GM12878 (cell line): ENCODE results near the gene ALDH1A1. TPM values are rescaled to one million over a fixed set of nuclear protein-coding genes. Genes with fewer than 3 reads are reported as not detected.

ENCODE experiments used
- ATAC-seq: fragments of 200-7000 bp; cut with Tn5 transposase; 3 replicates; pipeline ENCODE4 v1.9.1; 2020; ENCODE audit warnings: mild to moderate bottlenecking, moderate library complexity
- BruUV-seq: library from RNA; stranded (reverse); fragments of 400-500 nt; replicated peaks from 2 replicates; lab custom pipeline; 2021; lab: Mats Ljungman, UMichigan
- CTCF ChIA-PET: fragments of 300-600 bp; sonication (Branson Sonifier 250); formaldehyde crosslinking; extraction: SDS; loops from one replicate; lab custom pipeline; 2021; ENCODE audit warnings: inconsistent platforms; lab: Yijun Ruan, JAX
- POLR2A ChIA-PET: fragments of 350-600 bp; formaldehyde crosslinking; extraction: SDS; loops from one replicate; lab custom pipeline; 2021; ENCODE audit warnings: inconsistent platforms; lab: Charles Lee
- RAD21 ChIA-PET: fragments of 300-600 bp; sonication (Branson Sonifier 250); formaldehyde crosslinking; loops from one replicate; lab custom pipeline; 2023; ENCODE audit warnings: antibody characterized with exemption; ENCODE audit not compliant: unreplicated experiment; lab: Charles Lee
- SMC1A ChIA-PET: fragments of 300-600 bp; sonication (Branson Sonifier 250); formaldehyde crosslinking; loops from one replicate; lab custom pipeline; 2023; ENCODE audit not compliant: unreplicated experiment, uncharacterized antibody; lab: Charles Lee
- DNase-seq: peaks from one replicate; pipeline ENCODE4 v3.0.0-alpha.2; 2011; ENCODE audit warnings: low read depth, low spot score
- FAIRE-seq: peaks from 3 replicates; lab custom pipeline; 2011; peaks lifted over from hg19 to GRCh38; lab: Jason Lieb, UNC
- H2AFZ ChIP-seq: 2 replicates; pipeline ENCODE4 v1.6.0; 2011; ENCODE audit warnings: low read depth, low read length, control low read depth; ENCODE audit not compliant: control insufficient read depth
- H3K27ac ChIP-seq: 2 replicates; pipeline ENCODE4 v1.5.1; 2011; ENCODE audit warnings: control low read depth; ENCODE audit not compliant: control insufficient read depth, insufficient read depth
- H3K27me3 ChIP-seq, 2 experiments: replicated peaks in 1 of 2; 2 replicates each; pipeline versions ENCODE4 v1.6.0 to v1.6.1; 2011; ENCODE audit warnings: low read length in 1 of 2; ENCODE audit not compliant: control insufficient read depth in 2 of 2, insufficient read depth in 2 of 2
- H3K36me3 ChIP-seq, 2 experiments: 2 replicates each; pipeline ENCODE4 v1.5.1; 2011; ENCODE audit warnings: low read length in 1 of 2; ENCODE audit not compliant: control insufficient read depth in 2 of 2, insufficient read depth in 2 of 2
- H3K4me1 ChIP-seq: 2 replicates; pipeline ENCODE4 v1.6.1; 2011; ENCODE audit warnings: mild to moderate bottlenecking, low read length, moderate library complexity, mixed read lengths; ENCODE audit not compliant: control insufficient read depth, insufficient read depth
- H3K4me2 ChIP-seq: 2 replicates; pipeline ENCODE4 v1.6.0; 2011; ENCODE audit warnings: control low read depth; ENCODE audit not compliant: control insufficient read depth, insufficient read depth
- H3K4me3 ChIP-seq: fragments of 200-600 bp; sonication (generic); 2 replicates; pipeline ENCODE4 v1.5.1; 2016
- H3K79me2 ChIP-seq: 2 replicates; pipeline ENCODE4 v1.6.0; 2011; ENCODE audit warnings: low read length; ENCODE audit not compliant: control insufficient read depth, insufficient read depth
- H3K9ac ChIP-seq: 2 replicates; pipeline ENCODE4 v1.8.0; 2011; ENCODE audit warnings: low read length, control low read depth, mixed read lengths; ENCODE audit not compliant: control insufficient read depth, insufficient read depth
- H3K9me3 ChIP-seq: replicated peaks from 3 replicates; pipeline ENCODE4 v1.5.1; 2011; ENCODE audit warnings: mild to moderate bottlenecking, low read length; ENCODE audit not compliant: control insufficient read depth, insufficient read depth
- H4K20me1 ChIP-seq: 2 replicates; pipeline ENCODE4 v1.6.0; 2011; ENCODE audit not compliant: control insufficient read depth, insufficient read depth
- CREB1 ChIP-seq: IDR thresholded peaks from 2 replicates; pipeline ENCODE4 v1.6.1; 2012; ENCODE audit warnings: low read depth, mild to moderate bottlenecking, inconsistent platforms
- E2F4 ChIP-seq: IDR thresholded peaks from 2 replicates; pipeline ENCODE4 v1.6.1; 2012; ENCODE audit warnings: low read depth, low read length, improper control_type of control experiment
- PML ChIP-seq: IDR thresholded peaks from 2 replicates; pipeline ENCODE4 v1.6.1; 2012; ENCODE audit warnings: low read length, inconsistent platforms
- SIN3A ChIP-seq: IDR thresholded peaks from 2 replicates; pipeline ENCODE4 v1.6.1; 2012; ENCODE audit warnings: low read depth, low read length, improper control_type of control experiment
- SMAD5 ChIP-seq: IDR thresholded peaks from 2 replicates; pipeline ENCODE4 v1.6.1; 2016; ENCODE audit warnings: antibody characterized with exemption, low read depth
- SREBF1 ChIP-seq: IDR thresholded peaks from 2 replicates; pipeline ENCODE4 v1.6.1; 2012; ENCODE audit warnings: mild to moderate bottlenecking, low read length
- WRNIP1 ChIP-seq: IDR thresholded peaks from 2 replicates; pipeline ENCODE4 v1.6.1; 2011; ENCODE audit warnings: low read depth, low read length, improper control_type of control experiment, borderline replicate concordance
- ZNF592 ChIP-seq: fragments of 450-650 bp; IDR thresholded peaks from 2 replicates; pipeline ENCODE4 v1.6.1; 2017; ENCODE audit warnings: mild to moderate bottlenecking, moderate library complexity
- WGBS: methylation state at CpG from one replicate; pipeline ENCODE4 v1.1.6; 2016; ENCODE audit warnings: low lambda C conversion rate; ENCODE audit not compliant: insufficient replicate concordance, insufficient coverage; ENCODE audit errors: missing lambda C conversion rate; 5-methylcytosine and 5-hydroxymethylcytosine counted together
- in situ Hi-C: fragments of 300-500 bp; cut with MboI; formaldehyde crosslinking; loops from 9 replicates; pipeline ENCODE4 v1.14.3; 2018; ENCODE audit warnings: mixed read lengths
- intact Hi-C: fragments of 100-400 bp; cut with micrococcal nuclease; formaldehyde crosslinking; loops from one replicate; pipeline ENCODE4 v1.14.2; 2022; ENCODE audit not compliant: unreplicated experiment
- polyA plus RNA-seq, 11 experiments: library from polyadenylated mRNA; depleted of rRNA in 4 of 11; unstranded in 6 of 11; stranded (reverse) in 5 of 11; fragments of >200 nt; fragmentation: Nextera tagmentation in 4 of 11; fragmentation: Illumina TruSeq in 1 of 11; extraction: Ambion mirVana in 4 of 11; extraction: Trizol in 1 of 11; gene quantifications; 1 replicate in 1 of 11; 2 replicates in 10 of 11; pipeline versions ENCODE4 v1.2.1 to v1.2.3, GENCODE V29; 2011 to 2016; ENCODE audit warnings: inconsistent platforms in 2 of 11, missing spikeins in 2 of 11, low read depth in 1 of 11
- total RNA-seq, 4 experiments: library from RNA; depleted of rRNA in 3 of 4; stranded (reverse); fragments of >200 nt in 3 of 4; fragmentation: Illumina TruSeq in 1 of 4; extraction: Trizol in 1 of 4; gene quantifications; 2 replicates each; pipeline versions ENCODE4 v1.2.1 to v1.2.3, GENCODE V29; 2013 to 2021
- TF ChIP-seq, protein P1 (sequence below): fragments of 450-650 bp; IDR thresholded peaks from 2 replicates; pipeline ENCODE4 v1.6.1; 2014; ENCODE audit warnings: mild to moderate bottlenecking

ALDH1A1 gene
- total and polyA plus RNA-seq, 10 of the 15 experiments (the other 5 are each of a cell fraction or from before 2014, with no cell fraction given): 0.03 to 0.54 TPM; not detected in 8

GRCh38 chr9:72971411-72971810 is 18.6 kb upstream of the ALDH1A1 start:
- ChIA-PET CTCF (no interaction called here), POLR2A (no interaction called here), RAD21 (no interaction called here), SMC1A (interaction anchor here (0.9 kb wide), 1 partner anchor 10 kb away, joined by 3 read pairs; no protein-coding TSS in a partner anchor)
- no peak for ATAC-seq
- in situ Hi-C loops: no loop called here
- no TSS peak for BruUV-seq
- WGBS: 0% methylated on average over 2 of the region's 2 CpGs
- Histone ChIP-seq H3K4me3 (no peak overlapping the region), H4K20me1 (no peaks in the 10 kb centered on the region), H3K27me3 (no peaks in the 10 kb centered on the region), H3K9me3 (no peaks in the 10 kb centered on the region), H3K79me2 (no peaks in the 10 kb centered on the region), H2AFZ (no peak overlapping the region), H3K36me3 (no peaks in the 10 kb centered on the region), H3K9ac (no peak overlapping the region), H3K27ac (no peak overlapping the region), H3K4me2 (no peak overlapping the region), H3K4me1 (no peaks in the 10 kb centered on the region)
- TF ChIP-seq PML (no peak), E2F4 (no peak)
- TF ChIP-seq, protein P1, sequence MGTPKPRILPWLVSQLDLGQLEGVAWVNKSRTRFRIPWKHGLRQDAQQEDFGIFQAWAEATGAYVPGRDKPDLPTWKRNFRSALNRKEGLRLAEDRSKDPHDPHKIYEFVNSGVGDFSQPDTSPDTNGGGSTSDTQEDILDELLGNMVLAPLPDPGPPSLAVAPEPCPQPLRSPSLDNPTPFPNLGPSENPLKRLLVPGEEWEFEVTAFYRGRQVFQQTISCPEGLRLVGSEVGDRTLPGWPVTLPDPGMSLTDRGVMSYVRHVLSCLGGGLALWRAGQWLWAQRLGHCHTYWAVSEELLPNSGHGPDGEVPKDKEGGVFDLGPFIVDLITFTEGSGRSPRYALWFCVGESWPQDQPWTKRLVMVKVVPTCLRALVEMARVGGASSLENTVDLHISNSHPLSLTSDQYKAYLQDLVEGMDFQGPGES: no peak
- intact Hi-C loops: no loop called here
- no peak for DNase-seq
- no peak for FAIRE-seq

DNA sequence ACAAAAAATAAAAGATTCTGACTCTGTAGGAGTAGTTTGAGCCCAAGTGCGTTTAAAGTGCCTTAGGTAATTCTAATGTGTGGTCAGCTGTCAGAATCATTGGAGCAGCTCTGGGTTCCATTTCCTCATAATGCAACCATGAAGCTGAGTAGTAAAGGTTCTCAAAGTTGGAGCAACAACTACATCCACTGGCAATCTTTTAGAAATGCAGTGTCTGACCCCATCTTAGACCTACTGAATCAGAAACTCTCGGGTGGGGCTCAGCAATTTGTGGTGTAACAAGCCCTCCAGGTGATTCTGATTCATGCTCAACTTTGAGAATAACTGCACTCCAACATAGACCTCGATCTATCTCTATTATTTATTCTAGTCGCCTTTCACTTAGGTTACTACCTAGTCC is 7.6 kb upstream of the ALDH1A1 start:
- Histone ChIP-seq H3K27ac (no peak overlapping the region), H3K4me3 (no peak overlapping the region), H3K4me2 (no peak overlapping the region), H3K9me3 (no peaks in the 10 kb centered on the region), H2AFZ (no peak overlapping the region)
- ChIA-PET RAD21 (no interaction called here), CTCF (no interaction called here), SMC1A (interaction anchor here (0.6 kb wide), 1 partner anchor 104 kb away, joined by 3 read pairs; no protein-coding TSS in a partner anchor)
- no peak for DNase-seq
- TF ChIP-seq WRNIP1 (no peak), ZNF592 (no peak), SIN3A (no peak), CREB1 (no peak), SREBF1 (no peak), SMAD5 (no peak)
- TF ChIP-seq, all 136 proteins: peak for 0
- no peak for ATAC-seq
- POLR2A ChIA-PET: no interaction called here
- intact Hi-C loops: no loop called here
- no TSS peak for BruUV-seq
- Histone ChIP-seq H3K4me1 (no peaks in the 10 kb centered on the region), H3K27me3 (no peaks in the 10 kb centered on the region; a peak in 1 of 4 replicates), H3K36me3 (no peaks in the 10 kb centered on the region), H3K79me2 (no peaks in the 10 kb centered on the region), H4K20me1 (no peaks in the 10 kb centered on the region), H3K9ac (no peak overlapping the region)
- in situ Hi-C loops: no loop called here
- 18% methylated on average over 4 of the region's 4 CpGs for WGBS
- FAIRE-seq: no peak
